Neural cell (in vitro differentiated cells): Measurements from ENCODE around the gene ANAPC5. TPM values are rescaled to one million over a fixed set of nuclear protein-coding genes. Genes with fewer than 3 reads are reported as not detected.
"Not testable (repeated sequence)": the region's sequence is repeated elsewhere in the genome, so short reads cannot be mapped to it uniquely, and the experiment has no call there.

Experiments used
- H2AFZ ChIP-seq: fragments of 200-600, 300-800 bp; sonication (generic), shearing (Covaris generic); 2 replicates; pipeline ENCODE4 v1.6.0; 2014; ENCODE audit warnings: low read depth, mild to moderate bottlenecking, antibody characterized with exemption, low read length, moderate library complexity
- H3F3A ChIP-seq: fragments of 200-600 bp; shearing (Covaris generic); 2 replicates; pipeline ENCODE4 v1.6.1; 2016; ENCODE audit warnings: mild to moderate bottlenecking, moderate library complexity, mixed read lengths, antibody characterized with exemption, low read length; ENCODE audit not compliant: insufficient read depth, poor library complexity, severe bottlenecking
- H3K27ac ChIP-seq: fragments of 200-600, 300-800 bp; sonication (generic), shearing (Covaris generic); 2 replicates; pipeline ENCODE4 v1.5.1; 2014; ENCODE audit warnings: mild to moderate bottlenecking, low read length, moderate library complexity
- H3K27me3 ChIP-seq: fragments of 300-800, 200-600 bp; sonication (generic), shearing (Covaris generic); 2 replicates; pipeline ENCODE4 v1.6.0; 2014; ENCODE audit warnings: mild to moderate bottlenecking, low read depth, low read length, moderate library complexity; ENCODE audit not compliant: insufficient read depth
- H3K36me3 ChIP-seq: fragments of 300-800, 200-600 bp; sonication (generic), shearing (Covaris generic); 2 replicates; pipeline ENCODE4 v1.5.1; 2014; ENCODE audit warnings: mild to moderate bottlenecking, antibody characterized with exemption, low read length, moderate library complexity; ENCODE audit not compliant: insufficient read depth
- H3K4me2 ChIP-seq: fragments of 300-800, 200-600 bp; sonication (generic), shearing (Covaris generic); 2 replicates; pipeline ENCODE4 v1.6.0; 2014; ENCODE audit warnings: mild to moderate bottlenecking, low read length
- H3K4me3 ChIP-seq: fragments of 300-800, 200-600 bp; sonication (generic), shearing (Covaris generic); 2 replicates; pipeline ENCODE4 v1.5.1; 2014; ENCODE audit warnings: mild to moderate bottlenecking, low read length, moderate library complexity
- H3K79me2 ChIP-seq: fragments of 200-600 bp; shearing (Covaris generic); replicated peaks from 2 replicates; pipeline ENCODE4 v1.6.0; 2014; ENCODE audit warnings: mild to moderate bottlenecking, low read length, moderate library complexity; ENCODE audit not compliant: insufficient read depth
- H3K9ac ChIP-seq: fragments of 300-800, 200-600 bp; sonication (generic), shearing (Covaris generic); 2 replicates; pipeline ENCODE4 v1.6.1; 2016; ENCODE audit warnings: mild to moderate bottlenecking, low read length, mixed read lengths
- H3K9me2 ChIP-seq: fragments of 200-600 bp; shearing (Covaris generic); 2 replicates; pipeline ENCODE4 v1.6.1; 2016; ENCODE audit warnings: mild to moderate bottlenecking, low read length, mixed read lengths; ENCODE audit not compliant: insufficient read depth
- H3K9me3 ChIP-seq: fragments of 200-600, 300-800 bp; sonication (generic), shearing (Covaris generic); 2 replicates; pipeline ENCODE4 v1.6.1; 2016; ENCODE audit warnings: mild to moderate bottlenecking, mixed run types, low read length, moderate library complexity, mixed read lengths
- H4K20me1 ChIP-seq: fragments of 200-600 bp; shearing (Covaris generic); 2 replicates; pipeline ENCODE4 v1.6.1; 2016; ENCODE audit warnings: mild to moderate bottlenecking, mixed run types; ENCODE audit not compliant: insufficient read depth
- EP300 ChIP-seq: fragments of 450-650 bp; conservative IDR thresholded peaks from 2 replicates; pipeline ENCODE4 v1.6.1; 2014; ENCODE audit warnings: antibody characterized with exemption, mild to moderate bottlenecking, moderate library complexity; ENCODE audit not compliant: poor library complexity, severe bottlenecking
- EZH2 ChIP-seq: fragments of 200-600, 300-800 bp; shearing (Covaris generic), sonication (generic); IDR thresholded peaks from 2 replicates; pipeline ENCODE4 v1.6.1; 2014; ENCODE audit warnings: antibody characterized with exemption, low read length, borderline replicate concordance, mild to moderate bottlenecking; ENCODE audit not compliant: insufficient read depth, poor library complexity, severe bottlenecking
- MXI1 ChIP-seq: fragments of 450-650 bp; conservative IDR thresholded peaks from 2 replicates; pipeline ENCODE4 v1.6.1; 2014; ENCODE audit warnings: antibody characterized with exemption, mild to moderate bottlenecking; ENCODE audit not compliant: poor library complexity, severe bottlenecking
- POLR2AphosphoS5 ChIP-seq: IDR thresholded peaks from 2 replicates; pipeline ENCODE4 v1.6.1; 2012
- RAD21 ChIP-seq: fragments of 450-650 bp; conservative IDR thresholded peaks from 2 replicates; pipeline ENCODE4 v1.6.1; 2014; ENCODE audit warnings: antibody characterized with exemption, mild to moderate bottlenecking, moderate library complexity
- SMC3 ChIP-seq: fragments of 450-650 bp; conservative IDR thresholded peaks from 2 replicates; pipeline ENCODE4 v1.6.1; 2014; ENCODE audit warnings: antibody characterized with exemption, mild to moderate bottlenecking, moderate library complexity; ENCODE audit not compliant: poor library complexity
- TAF1 ChIP-seq: IDR thresholded peaks from 2 replicates; pipeline ENCODE4 v1.6.1; 2012; ENCODE audit warnings: low read depth
- polyA plus RNA-seq: library from polyadenylated mRNA; depleted of rRNA; stranded (reverse); fragments of >200 nt; gene quantifications from 2 replicates; pipeline ENCODE4 v1.2.3, GENCODE V29; 2014
- TF ChIP-seq, protein P1 (sequence below): fragments of 450-650 bp; IDR thresholded peaks from 2 replicates; pipeline ENCODE4 v1.5.1; 2014; ENCODE audit warnings: antibody characterized with exemption, mild to moderate bottlenecking, moderate library complexity; ENCODE audit not compliant: poor library complexity, severe bottlenecking
- TF ChIP-seq, protein P2 (sequence below): IDR thresholded peaks from 2 replicates; pipeline ENCODE4 v1.6.1; 2012; ENCODE audit warnings: borderline replicate concordance

Gene ANAPC5
- polyA plus RNA-seq, 1 donor from 2014 or later, result 272 TPM

DNA sequence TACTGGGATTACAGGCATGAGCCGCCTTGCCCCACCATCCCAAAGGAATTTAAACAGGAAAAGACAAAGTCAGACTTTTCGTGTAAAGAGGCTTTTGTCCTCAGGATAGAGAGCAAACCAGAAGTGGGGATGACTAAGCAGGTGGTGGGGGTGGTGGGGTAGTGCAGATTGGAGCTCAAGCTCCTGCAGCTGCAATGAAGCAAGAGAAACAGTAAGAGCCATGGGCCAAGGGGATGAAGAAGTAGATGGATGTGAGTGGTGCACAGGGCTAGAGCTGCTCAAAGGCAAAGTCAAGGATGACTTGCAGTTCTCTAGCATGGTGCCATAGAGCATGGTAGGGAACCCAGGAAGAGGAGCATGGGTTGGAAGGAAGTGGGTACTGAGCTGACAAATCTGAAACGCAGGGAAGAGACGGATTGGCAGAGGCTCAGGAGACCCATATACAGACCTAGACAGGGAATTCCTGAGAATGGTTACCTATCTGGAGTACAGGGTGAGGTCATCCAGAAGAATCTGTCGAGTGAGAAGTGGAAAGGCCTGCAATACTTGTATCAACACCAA, 36.3 kb upstream of the ANAPC5 start (continued):
- TF ChIP-seq EP300, result no peak

DNA sequence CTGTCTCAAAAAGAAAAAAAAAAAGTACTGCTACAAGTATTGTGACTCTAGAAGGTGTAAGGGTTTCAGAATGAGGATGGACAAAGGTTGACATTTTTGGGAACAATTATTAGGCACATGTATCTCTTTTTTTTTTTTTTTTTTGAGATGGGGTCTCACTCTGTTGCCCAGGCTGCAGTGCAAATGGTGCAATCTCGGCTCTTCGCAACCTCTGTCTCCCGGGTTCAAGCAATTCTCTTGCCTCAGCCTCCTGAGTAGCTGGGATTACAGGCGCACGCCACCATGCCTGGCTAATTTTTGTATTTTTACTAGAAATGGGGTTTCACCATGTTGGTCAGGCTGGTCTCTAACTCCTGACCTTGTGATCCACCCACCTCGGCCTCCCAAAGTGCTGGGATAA, 32.7 kb upstream of the ANAPC5 start:
- not testable (repeated sequence) for H3K9me3 ChIP-seq, H3K36me3 ChIP-seq, H2AFZ ChIP-seq, H3F3A ChIP-seq, H3K4me3 ChIP-seq, H3K9ac ChIP-seq, H3K27me3 ChIP-seq, H3K4me2 ChIP-seq, H3K79me2 ChIP-seq, H4K20me1 ChIP-seq, H3K9me2 ChIP-seq, H3K27ac ChIP-seq

DNA sequence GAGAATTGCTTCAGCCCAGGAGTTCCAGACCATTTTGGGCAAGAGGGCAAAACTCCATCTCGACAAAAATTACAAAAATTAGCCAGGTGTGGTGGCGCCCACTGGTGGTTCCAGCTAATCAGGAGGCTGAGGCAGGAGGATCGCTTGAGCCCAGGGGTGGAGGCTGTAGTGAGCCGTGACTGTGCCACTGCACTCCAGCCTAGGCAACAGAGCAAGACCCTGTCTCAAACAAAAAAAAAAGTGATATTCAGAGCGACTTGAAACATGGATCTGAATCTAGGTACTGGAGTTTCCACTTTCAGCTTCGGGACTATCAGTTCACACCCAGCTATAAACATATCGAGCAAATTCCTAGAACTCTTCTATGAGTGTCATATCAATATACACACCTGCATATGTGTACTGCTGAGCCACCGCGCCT, 31.4 kb upstream of the ANAPC5 start:
- TF ChIP-seq, protein P1, sequence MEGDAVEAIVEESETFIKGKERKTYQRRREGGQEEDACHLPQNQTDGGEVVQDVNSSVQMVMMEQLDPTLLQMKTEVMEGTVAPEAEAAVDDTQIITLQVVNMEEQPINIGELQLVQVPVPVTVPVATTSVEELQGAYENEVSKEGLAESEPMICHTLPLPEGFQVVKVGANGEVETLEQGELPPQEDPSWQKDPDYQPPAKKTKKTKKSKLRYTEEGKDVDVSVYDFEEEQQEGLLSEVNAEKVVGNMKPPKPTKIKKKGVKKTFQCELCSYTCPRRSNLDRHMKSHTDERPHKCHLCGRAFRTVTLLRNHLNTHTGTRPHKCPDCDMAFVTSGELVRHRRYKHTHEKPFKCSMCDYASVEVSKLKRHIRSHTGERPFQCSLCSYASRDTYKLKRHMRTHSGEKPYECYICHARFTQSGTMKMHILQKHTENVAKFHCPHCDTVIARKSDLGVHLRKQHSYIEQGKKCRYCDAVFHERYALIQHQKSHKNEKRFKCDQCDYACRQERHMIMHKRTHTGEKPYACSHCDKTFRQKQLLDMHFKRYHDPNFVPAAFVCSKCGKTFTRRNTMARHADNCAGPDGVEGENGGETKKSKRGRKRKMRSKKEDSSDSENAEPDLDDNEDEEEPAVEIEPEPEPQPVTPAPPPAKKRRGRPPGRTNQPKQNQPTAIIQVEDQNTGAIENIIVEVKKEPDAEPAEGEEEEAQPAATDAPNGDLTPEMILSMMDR, result no peak
- no peak for TF ChIP-seq EZH2
- TF ChIP-seq MXI1, result no peak
- TF ChIP-seq TAF1, result no peak
- no peak for TF ChIP-seq SMC3
- TF ChIP-seq, protein P2, sequence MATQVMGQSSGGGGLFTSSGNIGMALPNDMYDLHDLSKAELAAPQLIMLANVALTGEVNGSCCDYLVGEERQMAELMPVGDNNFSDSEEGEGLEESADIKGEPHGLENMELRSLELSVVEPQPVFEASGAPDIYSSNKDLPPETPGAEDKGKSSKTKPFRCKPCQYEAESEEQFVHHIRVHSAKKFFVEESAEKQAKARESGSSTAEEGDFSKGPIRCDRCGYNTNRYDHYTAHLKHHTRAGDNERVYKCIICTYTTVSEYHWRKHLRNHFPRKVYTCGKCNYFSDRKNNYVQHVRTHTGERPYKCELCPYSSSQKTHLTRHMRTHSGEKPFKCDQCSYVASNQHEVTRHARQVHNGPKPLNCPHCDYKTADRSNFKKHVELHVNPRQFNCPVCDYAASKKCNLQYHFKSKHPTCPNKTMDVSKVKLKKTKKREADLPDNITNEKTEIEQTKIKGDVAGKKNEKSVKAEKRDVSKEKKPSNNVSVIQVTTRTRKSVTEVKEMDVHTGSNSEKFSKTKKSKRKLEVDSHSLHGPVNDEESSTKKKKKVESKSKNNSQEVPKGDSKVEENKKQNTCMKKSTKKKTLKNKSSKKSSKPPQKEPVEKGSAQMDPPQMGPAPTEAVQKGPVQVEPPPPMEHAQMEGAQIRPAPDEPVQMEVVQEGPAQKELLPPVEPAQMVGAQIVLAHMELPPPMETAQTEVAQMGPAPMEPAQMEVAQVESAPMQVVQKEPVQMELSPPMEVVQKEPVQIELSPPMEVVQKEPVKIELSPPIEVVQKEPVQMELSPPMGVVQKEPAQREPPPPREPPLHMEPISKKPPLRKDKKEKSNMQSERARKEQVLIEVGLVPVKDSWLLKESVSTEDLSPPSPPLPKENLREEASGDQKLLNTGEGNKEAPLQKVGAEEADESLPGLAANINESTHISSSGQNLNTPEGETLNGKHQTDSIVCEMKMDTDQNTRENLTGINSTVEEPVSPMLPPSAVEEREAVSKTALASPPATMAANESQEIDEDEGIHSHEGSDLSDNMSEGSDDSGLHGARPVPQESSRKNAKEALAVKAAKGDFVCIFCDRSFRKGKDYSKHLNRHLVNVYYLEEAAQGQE, result no peak
- TF ChIP-seq EP300, result no peak
- TF ChIP-seq POLR2AphosphoS5, result no peak
- TF ChIP-seq RAD21, result no peak
- Histone ChIP-seq H3K79me2 (no peaks in the 10 kb centered on the region), H3K4me3 (no peak overlapping the region), H3F3A (no peaks in the 10 kb centered on the region), H2AFZ (no peak overlapping the region), H3K27me3 (no peaks in the 10 kb centered on the region), H3K36me3 (no peaks in the 10 kb centered on the region), H3K27ac (no peak overlapping the region), H3K9me3 (no peaks in the 10 kb centered on the region), H3K4me2 (no peak overlapping the region), H3K9me2 (no peaks in the 10 kb centered on the region), H3K9ac (no peak overlapping the region), H4K20me1 (no peaks in the 10 kb centered on the region)
